Fibroblast of the aortic adventitia (primary cell): ENCODE data around the gene RANBP10. TPM values are rescaled to one million over a fixed set of nuclear protein-coding genes. Genes with fewer than 3 reads are reported as not detected.

Experiments
- DNase-seq: peaks from one replicate; pipeline ENCODE4 v3.0.0-alpha.2; 2010; ENCODE audit warnings: low read depth
- H3K4me3 ChIP-seq: 2 replicates; pipeline ENCODE4 v1.5.1; 2011; ENCODE audit warnings: low read depth, mild to moderate bottlenecking, control low read depth, low read length, moderate library complexity
- CTCF ChIP-seq: IDR thresholded peaks from 2 replicates; pipeline ENCODE4 v1.5.1; 2011; ENCODE audit warnings: mild to moderate bottlenecking, low read length, control low read depth, inconsistent platforms; ENCODE audit not compliant: insufficient read depth
- total RNA-seq: library from RNA; depleted of rRNA; stranded (reverse); fragments of >200 nt; gene quantifications from 2 replicates; pipeline ENCODE4 v1.2.3, GENCODE V29; 2012; ENCODE audit warnings: low replicate concordance

Gene RANBP10
- total RNA-seq, 1 donor: 6.4 TPM

GRCh38 chr16:67733734-67734470 lies 72.5 kb downstream of the RANBP10 start:
- no peak for TF ChIP-seq CTCF
- no peak for DNase-seq

GRCh38 chr16:67731753-67732095 lies 74.6 kb downstream of the RANBP10 start:
- no peak overlapping the region for H3K4me3 ChIP-seq
- TF ChIP-seq CTCF: no peak
- no peak for DNase-seq

More at GRCh38 chr16:67733734-67734470, 72.5 kb downstream of the RANBP10 start:
- no peak overlapping the region for H3K4me3 ChIP-seq

- DNase-seq: no peak
- no peak overlapping the region for H3K4me3 ChIP-seq
- no peak for TF ChIP-seq CTCF
Observed at GRCh38 chr16:67731071-67731752, 75.1 kb downstream of the RANBP10 start.

GRCh38 chr16:67730326-67730725 lies 76.0 kb downstream of the RANBP10 start:
- TF ChIP-seq CTCF: no peak
- no peak for DNase-seq
- no peak overlapping the region for H3K4me3 ChIP-seq

- no peak for TF ChIP-seq CTCF
- no peak for DNase-seq
- no peak overlapping the region for H3K4me3 ChIP-seq
Observed at GRCh38 chr16:67729636-67730248, 76.6 kb downstream of the RANBP10 start.

- TF ChIP-seq CTCF: no peak
- no peak for DNase-seq
- H3K4me3 ChIP-seq: no peak overlapping the region
Observed at GRCh38 chr16:67727521-67728485, 78.6 kb downstream of the RANBP10 start.
